Measurements from ENCODE around the gene FGFR2.

FGFR2 gene

DNA sequence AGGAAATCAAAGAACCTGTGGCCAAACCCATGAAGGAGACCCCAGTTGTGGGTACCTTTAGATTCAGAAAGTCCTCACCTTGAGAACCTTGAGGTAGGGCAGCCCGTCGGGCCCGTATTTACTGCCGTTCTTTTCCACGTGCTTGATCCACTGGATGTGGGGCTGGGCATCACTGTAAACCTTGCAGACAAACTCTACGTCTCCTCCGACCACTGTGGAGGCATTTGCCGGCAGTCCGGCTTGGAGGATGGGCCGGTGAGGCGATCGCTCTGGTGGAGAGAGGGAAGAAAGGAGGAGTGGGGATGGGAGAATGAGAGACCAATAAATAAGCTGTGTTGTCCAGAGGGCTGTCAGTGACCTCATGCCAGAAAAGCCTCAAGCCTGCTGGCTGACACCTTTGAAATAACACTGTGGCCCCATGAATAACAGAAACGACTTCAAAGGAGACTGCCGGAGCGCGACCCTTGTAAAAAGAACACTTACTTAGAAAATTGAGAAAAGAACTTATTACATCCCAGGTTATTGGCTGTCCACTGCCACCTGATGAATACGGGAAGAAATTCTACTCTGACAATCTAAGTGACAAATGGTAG is 78.2 kb downstream of the FGFR2 start:
- Histone ChIP-seq H3K4me1 (no peaks in the 10 kb centered on the region), H3K27me3 (no peaks in the 10 kb centered on the region), H3K4me3 (ENCODE audit: low read depth, low read length) (no peak overlapping the region), H3K36me3 (no peaks in the 10 kb centered on the region), H3K9me3 (no peaks in the 10 kb centered on the region)
- TF ChIP-seq, protein P1, sequence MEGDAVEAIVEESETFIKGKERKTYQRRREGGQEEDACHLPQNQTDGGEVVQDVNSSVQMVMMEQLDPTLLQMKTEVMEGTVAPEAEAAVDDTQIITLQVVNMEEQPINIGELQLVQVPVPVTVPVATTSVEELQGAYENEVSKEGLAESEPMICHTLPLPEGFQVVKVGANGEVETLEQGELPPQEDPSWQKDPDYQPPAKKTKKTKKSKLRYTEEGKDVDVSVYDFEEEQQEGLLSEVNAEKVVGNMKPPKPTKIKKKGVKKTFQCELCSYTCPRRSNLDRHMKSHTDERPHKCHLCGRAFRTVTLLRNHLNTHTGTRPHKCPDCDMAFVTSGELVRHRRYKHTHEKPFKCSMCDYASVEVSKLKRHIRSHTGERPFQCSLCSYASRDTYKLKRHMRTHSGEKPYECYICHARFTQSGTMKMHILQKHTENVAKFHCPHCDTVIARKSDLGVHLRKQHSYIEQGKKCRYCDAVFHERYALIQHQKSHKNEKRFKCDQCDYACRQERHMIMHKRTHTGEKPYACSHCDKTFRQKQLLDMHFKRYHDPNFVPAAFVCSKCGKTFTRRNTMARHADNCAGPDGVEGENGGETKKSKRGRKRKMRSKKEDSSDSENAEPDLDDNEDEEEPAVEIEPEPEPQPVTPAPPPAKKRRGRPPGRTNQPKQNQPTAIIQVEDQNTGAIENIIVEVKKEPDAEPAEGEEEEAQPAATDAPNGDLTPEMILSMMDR (IDR thresholded peaks at IDR 0.05; ENCODE audit: low read depth, low read length), result no peak
- DNase-seq, result no peak

DNA sequence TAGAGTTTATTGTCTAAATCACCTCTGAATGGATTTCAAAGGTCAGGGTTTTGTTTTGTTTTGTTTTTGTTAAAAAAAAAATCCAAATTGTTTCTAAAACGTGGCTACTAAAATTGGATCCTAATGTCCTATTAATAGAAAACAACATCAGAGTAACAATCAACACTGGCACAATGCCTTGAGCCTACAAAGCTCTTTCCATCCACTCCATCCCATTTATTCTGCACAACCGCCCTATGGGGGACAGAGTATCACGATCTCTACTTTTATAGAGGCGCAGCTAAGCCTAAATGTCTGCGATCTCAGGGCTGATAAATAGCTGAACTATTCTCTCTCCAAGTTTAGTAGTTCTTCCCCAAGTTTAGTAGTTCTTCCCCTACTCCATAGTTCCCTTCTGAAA is 78.8 kb downstream of the FGFR2 start:
- Histone ChIP-seq H3K27me3 (no peaks in the 10 kb centered on the region), H3K4me3 (ENCODE audit: low read depth, low read length) (no peak overlapping the region), H3K9me3 (no peaks in the 10 kb centered on the region), H3K36me3 (no peaks in the 10 kb centered on the region), H3K4me1 (no peaks in the 10 kb centered on the region)
- DNase-seq, result no peak
- TF ChIP-seq, protein P1 (IDR thresholded peaks at IDR 0.05; ENCODE audit: low read depth, low read length), result no peak

DNA sequence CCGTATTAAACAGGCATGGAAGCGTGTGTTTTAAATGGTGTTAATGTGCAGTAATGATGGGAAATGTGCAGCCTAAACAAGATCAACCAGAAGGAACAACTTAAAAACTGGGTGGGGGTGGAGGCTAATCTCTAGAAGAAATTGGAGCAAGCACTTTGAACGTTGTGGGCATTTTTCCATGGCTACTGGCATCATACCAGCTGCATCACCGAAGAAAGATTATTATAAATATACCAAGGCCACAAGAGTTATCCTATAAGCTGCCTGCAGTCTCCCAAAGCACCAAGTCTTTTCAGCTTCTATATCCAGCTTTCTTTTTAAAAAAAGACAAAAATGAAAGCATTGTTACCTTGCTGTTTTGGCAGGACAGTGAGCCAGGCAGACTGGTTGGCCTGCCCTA is 79.9 kb downstream of the FGFR2 start:
- TF ChIP-seq, protein P1 (IDR thresholded peaks at IDR 0.05; ENCODE audit: low read depth, low read length), result no peak
- H3K4me3 ChIP-seq (ENCODE audit: low read depth, low read length), result no peak overlapping the region
- no peaks in the 10 kb centered on the region for H3K27me3 ChIP-seq
- no peak for DNase-seq
- no peaks in the 10 kb centered on the region for H3K9me3 ChIP-seq
- no peaks in the 10 kb centered on the region for H3K36me3 ChIP-seq
- no peaks in the 10 kb centered on the region for H3K4me1 ChIP-seq

DNA sequence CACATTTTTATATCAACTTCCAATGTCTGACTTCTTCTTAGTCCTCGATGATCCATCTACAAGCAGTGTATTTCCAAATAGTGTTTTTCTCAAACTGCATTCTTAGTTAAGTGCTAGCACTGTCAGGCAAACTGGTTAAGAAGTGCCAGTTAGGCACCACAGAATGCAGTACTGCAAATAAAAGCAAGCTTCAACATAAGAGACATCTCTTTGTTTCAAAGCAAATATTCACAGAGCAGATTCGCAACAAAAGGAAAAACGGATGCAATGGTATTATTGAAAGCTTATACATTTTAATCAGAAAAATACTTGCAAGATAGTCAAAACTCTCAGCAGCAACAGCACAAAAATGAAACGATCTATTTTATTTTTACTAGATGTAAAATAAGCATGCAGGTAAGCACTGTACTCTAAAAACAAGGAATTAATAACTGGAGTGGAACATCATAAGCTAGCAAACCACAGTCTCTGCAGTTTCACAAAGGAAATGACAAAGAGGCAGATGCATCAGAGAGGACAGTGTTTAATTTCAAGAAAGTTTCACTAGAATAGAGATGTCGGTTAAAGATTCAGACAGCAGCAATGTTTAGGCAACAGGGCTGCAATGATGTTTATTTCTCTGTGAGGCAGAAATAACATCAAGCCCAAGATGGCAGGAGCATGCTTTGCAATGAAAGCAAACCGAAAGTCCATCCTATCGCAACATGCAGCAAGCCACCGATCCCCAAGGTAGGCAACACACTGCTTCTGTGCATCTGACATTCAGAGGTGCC is 82.0 kb downstream of the FGFR2 start:
- no peaks in the 10 kb centered on the region for H3K27me3 ChIP-seq
- no peaks in the 10 kb centered on the region for H3K4me1 ChIP-seq
- DNase-seq, result no peak
- no peak overlapping the region for H3K4me3 ChIP-seq (ENCODE audit: low read depth, low read length)
- TF ChIP-seq, protein P1 (IDR thresholded peaks at IDR 0.05; ENCODE audit: low read depth, low read length), result no peak
- H3K9me3 ChIP-seq, result no peaks in the 10 kb centered on the region
- H3K36me3 ChIP-seq, result no peaks in the 10 kb centered on the region

DNA sequence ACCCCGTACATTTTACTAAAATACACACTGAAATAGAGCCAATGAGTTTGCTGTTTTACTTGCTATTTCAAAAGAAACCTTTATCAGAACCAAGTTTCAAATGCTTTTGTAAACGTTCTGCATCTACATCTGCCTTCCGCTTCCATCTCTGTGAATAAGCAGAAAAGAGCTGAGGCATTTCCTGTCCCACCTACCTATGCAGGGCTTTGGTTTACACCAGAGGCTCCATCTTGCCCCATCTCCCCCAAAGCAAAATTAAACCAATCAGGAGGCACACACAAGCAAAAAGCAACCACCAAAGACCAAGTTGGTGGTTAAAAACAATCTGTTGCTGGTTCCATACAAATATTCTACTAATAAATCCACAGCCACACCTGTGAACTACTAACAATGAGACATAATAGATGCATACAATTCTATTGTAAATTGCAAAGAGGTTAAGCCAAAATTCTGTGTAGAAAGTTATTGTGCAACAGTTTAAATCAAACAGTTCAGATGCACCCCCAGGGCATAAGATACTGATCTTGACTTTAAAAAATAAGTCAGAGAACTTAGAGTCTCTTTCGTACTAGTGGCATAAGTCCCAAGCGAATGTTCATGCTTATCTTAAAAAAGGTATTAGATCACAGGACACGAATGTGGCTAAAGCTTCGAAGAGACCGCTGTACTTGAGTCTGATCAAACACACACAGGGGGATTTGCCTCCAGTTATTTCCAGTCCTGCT is 83.9 kb downstream of the FGFR2 start:
- Histone ChIP-seq H3K9me3 (no peaks in the 10 kb centered on the region), H3K27me3 (no peaks in the 10 kb centered on the region), H3K4me1 (no peaks in the 10 kb centered on the region), H3K36me3 (no peaks in the 10 kb centered on the region), H3K4me3 (ENCODE audit: low read depth, low read length) (no peak overlapping the region)
- TF ChIP-seq, protein P1 (IDR thresholded peaks at IDR 0.05; ENCODE audit: low read depth, low read length), result no peak
- DNase-seq, result no peak

DNA sequence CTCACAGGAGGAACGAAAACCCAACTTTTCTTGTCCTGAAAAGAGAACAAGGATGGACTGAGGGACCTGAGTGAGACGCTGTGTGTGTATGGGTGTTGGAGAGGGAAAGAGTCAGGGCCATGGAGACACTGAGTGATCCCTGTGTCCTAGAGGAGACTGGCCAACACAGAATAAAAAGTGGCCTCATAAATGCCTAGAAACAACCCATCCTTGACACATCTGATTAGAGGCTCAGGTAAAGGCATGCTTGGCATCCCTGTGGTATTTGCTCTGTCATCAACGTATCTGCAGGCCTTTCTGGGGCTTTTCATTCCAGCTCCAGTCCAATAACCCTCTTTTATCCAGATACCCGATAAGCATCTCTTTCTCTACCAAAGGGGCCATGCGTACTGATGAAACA is 86.3 kb downstream of the FGFR2 start:
- H3K4me1 ChIP-seq, result no peaks in the 10 kb centered on the region
- no peaks in the 10 kb centered on the region for H3K9me3 ChIP-seq
- no peak for DNase-seq
- no peaks in the 10 kb centered on the region for H3K36me3 ChIP-seq
- TF ChIP-seq, protein P1 (IDR thresholded peaks at IDR 0.05; ENCODE audit: low read depth, low read length), result no peak
- H3K27me3 ChIP-seq, result no peaks in the 10 kb centered on the region
- H3K4me3 ChIP-seq (ENCODE audit: low read depth, low read length), result no peak overlapping the region

All from BE2C (cell line).